LNCAP (cell line): ENCODE results near the gene FRRS1L.

Experiments
- CTCF ChIP-seq: fragments of 450-650 bp; IDR thresholded peaks from 2 replicates; pipeline ENCODE4 v1.5.1; 2017; ENCODE audit warnings: mild to moderate bottlenecking

FRRS1L gene

DNA sequence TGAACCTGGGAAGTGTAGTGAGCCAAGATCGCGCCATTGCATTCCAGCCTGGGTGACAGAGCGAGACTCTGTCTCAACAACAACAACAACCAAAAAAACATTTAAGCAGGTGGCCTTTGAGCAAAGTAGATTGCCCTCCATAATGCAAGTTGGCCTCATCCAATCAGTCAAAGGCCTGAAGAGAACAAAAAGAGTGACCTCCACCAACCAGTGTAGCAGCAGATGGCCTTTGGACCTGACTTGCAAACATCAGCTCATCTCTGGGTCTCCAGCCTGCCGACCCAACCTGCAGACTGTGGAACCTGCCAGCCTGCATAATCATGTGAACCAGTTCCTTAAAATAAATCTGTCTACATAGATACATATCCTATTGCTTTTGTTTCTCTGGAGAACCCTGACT, 7.5 kb downstream of the FRRS1L start:
- TF ChIP-seq CTCF, result no peak

DNA sequence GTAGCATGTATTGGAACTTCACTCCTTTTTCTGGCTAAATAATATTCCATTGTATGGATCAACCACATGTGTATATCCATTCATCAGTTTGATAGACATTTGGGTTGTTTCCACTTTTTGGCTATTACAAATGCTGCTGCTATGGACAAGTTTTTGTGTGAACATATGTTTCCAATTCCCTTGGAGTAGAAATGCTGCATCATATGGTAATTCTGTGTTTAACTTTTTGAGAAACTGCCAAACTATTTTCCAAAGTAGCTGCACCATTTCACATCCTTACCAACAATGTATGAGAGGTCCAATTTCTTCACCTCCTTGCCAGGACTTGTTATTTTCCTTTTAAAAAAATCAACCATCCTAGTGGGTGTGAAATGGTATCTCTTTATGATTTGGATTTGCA, 8.4 kb downstream of the FRRS1L start:
- TF ChIP-seq CTCF, result no peak

DNA sequence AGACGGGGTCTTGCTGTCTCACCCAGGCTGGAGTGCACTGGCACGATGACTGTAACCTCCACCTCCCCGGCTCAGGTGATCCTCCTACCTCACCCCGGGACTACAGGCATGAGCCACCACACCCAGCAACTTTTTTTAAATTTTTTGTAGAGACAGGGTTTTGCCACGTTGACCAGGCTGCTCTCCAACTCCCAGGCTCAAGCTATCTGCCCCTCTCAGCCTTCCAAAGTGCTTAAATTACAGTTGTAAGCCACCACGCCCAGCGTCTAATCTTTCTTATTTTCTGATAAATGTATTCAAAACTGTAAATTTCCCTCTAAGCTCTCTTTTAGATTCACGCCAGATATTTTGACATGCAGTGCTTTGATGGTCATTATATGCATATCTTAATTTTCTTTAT, 10.3 kb downstream of the FRRS1L start:
- TF ChIP-seq CTCF, result no peak

DNA sequence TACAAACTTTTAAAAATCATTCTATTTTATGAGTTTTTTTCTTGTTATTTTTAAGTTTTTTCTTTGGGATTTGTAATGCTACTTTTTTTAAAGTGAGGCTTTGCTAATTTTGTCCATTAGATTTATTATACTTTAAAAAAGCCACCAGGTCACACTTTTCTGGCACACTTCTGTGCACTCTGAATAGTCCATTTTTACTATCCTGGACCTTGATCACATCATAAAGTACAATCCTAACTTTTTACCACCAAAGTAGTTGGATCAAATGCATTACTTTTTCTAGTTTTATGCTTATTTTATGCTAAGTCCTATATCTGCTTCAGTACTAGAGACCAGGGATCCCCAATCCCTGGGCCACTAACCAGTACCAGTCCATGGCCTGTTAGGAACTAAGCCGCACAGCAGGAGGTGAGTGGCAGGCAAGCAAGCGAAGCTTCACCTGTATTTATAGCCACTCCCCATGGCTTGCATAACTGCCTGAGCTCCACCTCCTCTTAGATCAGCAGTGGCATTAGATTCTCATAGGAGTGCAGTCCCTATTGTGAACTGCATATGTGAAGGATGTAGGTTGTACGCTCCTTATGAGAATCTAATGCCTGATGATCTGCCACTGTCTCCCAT, 16.0 kb downstream of the FRRS1L start:
- TF ChIP-seq CTCF, result no peak

- TF ChIP-seq CTCF, result no peak
These were observed 17.3 kb downstream of the FRRS1L start for GRCh38 chr9:109149722-109150121.

- TF ChIP-seq CTCF, result no peak
These were observed 18.0 kb downstream of the FRRS1L start for GRCh38 chr9:109149089-109149488.

DNA sequence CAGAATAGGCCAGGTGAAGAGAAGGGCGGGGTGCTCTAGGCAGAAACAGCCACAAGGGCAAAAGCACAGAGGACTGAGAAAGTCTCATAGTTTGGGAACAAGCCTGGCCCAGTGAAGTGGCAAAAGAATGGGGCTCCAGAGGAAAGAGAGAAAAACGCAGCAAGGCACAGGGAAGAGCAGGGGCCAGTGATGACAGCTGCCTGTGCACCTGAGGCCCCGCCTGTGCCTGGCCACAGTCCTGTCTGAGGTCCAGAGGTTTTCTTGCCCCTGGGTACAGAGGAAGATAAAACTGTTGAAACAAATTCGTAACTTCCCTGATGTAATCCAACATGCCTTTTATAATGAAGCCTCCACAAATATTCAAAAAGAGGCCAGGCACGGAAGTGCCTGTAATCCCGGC, 22.0 kb downstream of the FRRS1L start:
- no peak for TF ChIP-seq CTCF
